HCT116 (cell line): ENCODE data around the gene TBXAS1.

Source experiments
- CTCF ChIP-seq, 3 experiments: fragments of 200-600 bp in 1 of 3; sonication (generic) in 1 of 3; IDR thresholded peaks in 2 of 3; conservative IDR thresholded peaks in 1 of 3; 2 replicates each; pipeline ENCODE4 v1.5.1; 2012 to 2017; ENCODE audit warnings: low read depth in 2 of 3, low read length in 2 of 3, antibody characterized with exemption in 1 of 3, borderline replicate concordance in 1 of 3, control low read depth in 1 of 3, mild to moderate bottlenecking in 1 of 3, mixed read lengths in 1 of 3, mixed run types in 1 of 3, moderate library complexity in 1 of 3; ENCODE audit not compliant: insufficient read depth in 1 of 3
- ELF1 ChIP-seq: IDR thresholded peaks from 2 replicates; pipeline ENCODE4 v1.6.1; 2012; ENCODE audit warnings: low read depth, borderline replicate concordance
- JUND ChIP-seq: IDR thresholded peaks from 2 replicates; pipeline ENCODE4 v1.6.1; 2012
- POLR2AphosphoS5 ChIP-seq: IDR thresholded peaks from 2 replicates; pipeline ENCODE4 v1.6.1; 2011; ENCODE audit warnings: mild to moderate bottlenecking, low read depth, low read length, moderate library complexity
- RAD21 ChIP-seq: IDR thresholded peaks from 2 replicates; pipeline ENCODE4 v1.6.1; 2012; ENCODE audit warnings: low read depth, mild to moderate bottlenecking
- SIN3A ChIP-seq: IDR thresholded peaks from 2 replicates; pipeline ENCODE4 v1.6.1; 2012; ENCODE audit warnings: low read depth
- TF ChIP-seq, protein P1 (sequence below): IDR thresholded peaks from 2 replicates; pipeline ENCODE4 v1.6.1; 2012

- TF ChIP-seq SIN3A (no peak), ELF1 (no peak), CTCF (IDR thresholded peaks at IDR 0.05 in 2 of 3, conservative IDR thresholded peaks at IDR 0.05 in 1 of 3; ENCODE audit: borderline replicate concordance in 1 of 3, insufficient read depth in 1 of 3, low read depth in 2 of 3, low read length in 2 of 3) (no peak), JUND (no peak), RAD21 (no peak), POLR2AphosphoS5 (no peak)
- TF ChIP-seq, protein P1, sequence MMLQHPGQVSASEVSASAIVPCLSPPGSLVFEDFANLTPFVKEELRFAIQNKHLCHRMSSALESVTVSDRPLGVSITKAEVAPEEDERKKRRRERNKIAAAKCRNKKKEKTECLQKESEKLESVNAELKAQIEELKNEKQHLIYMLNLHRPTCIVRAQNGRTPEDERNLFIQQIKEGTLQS: no peak
These were observed 144.3 kb downstream of the TBXAS1 start for GRCh38 chr7:139973101-139974050.
